GM23248 (cell line): ENCODE data around the gene MGAT3.

ENCODE experiments used
- EZH2 ChIP-seq: fragments of 200-600 bp; sonication (generic); IDR thresholded peaks from 2 replicates; pipeline ENCODE4 v1.6.1; 2018; ENCODE audit warnings: antibody characterized with exemption, mild to moderate bottlenecking; ENCODE audit not compliant: insufficient read depth, poor library complexity, severe bottlenecking
- EZH2phosphoT487 ChIP-seq: fragments of 200-600 bp; sonication (generic); IDR thresholded peaks from 2 replicates; pipeline ENCODE4 v1.6.1; 2018; ENCODE audit warnings: antibody characterized with exemption, moderate library complexity, mild to moderate bottlenecking, low read depth; ENCODE audit not compliant: insufficient read depth

GRCh38 chr22:39433476-39434242, 23.2 kb upstream of the MGAT3 start:
- no peak for TF ChIP-seq EZH2
- TF ChIP-seq EZH2phosphoT487 = no peak
